Spleen (tissue), 11 donors: Measurements from ENCODE around the gene SERINC3. TPM values are rescaled to one million over a fixed set of nuclear protein-coding genes. Genes with fewer than 3 reads are reported as not detected.

Experiments used
- DNase-seq: peaks from one replicate; pipeline ENCODE4 v3.0.0-alpha.2; 2020
- H3K27ac ChIP-seq, 8 donors: fragments of 200-600 bp; sonication (generic) in 7 of 8; 1 replicate in 4 of 8; 2 replicates in 4 of 8; pipeline versions ENCODE4 v1.5.0 to v1.8.0; 2016 to 2021; ENCODE audit warnings: inconsistent platforms in 4 of 8, mild to moderate bottlenecking in 4 of 8, moderate library complexity in 1 of 8
- H3K27me3 ChIP-seq, 7 donors: fragments of 200-600 bp; sonication (generic) in 6 of 7; replicated peaks in 1 of 7; 1 replicate in 4 of 7; 2 replicates in 3 of 7; pipeline versions ENCODE4 v1.5.0 to v1.8.0; 2016 to 2021; ENCODE audit warnings: inconsistent platforms in 3 of 7, mild to moderate bottlenecking in 1 of 7
- H3K36me3 ChIP-seq, 6 donors: fragments of 200-600 bp; sonication (generic) in 5 of 6; 1 replicate in 4 of 6; 2 replicates in 2 of 6; pipeline versions ENCODE4 v1.5.0 to v1.8.0; 2016 to 2021; ENCODE audit warnings: inconsistent platforms in 2 of 6
- H3K4me1 ChIP-seq, 6 donors: fragments of 200-600 bp; sonication (generic) in 5 of 6; 1 replicate in 3 of 6; 2 replicates in 3 of 6; pipeline versions ENCODE4 v1.5.0 to v1.8.0; 2016 to 2021; ENCODE audit warnings: inconsistent platforms in 3 of 6
- H3K4me3 ChIP-seq, 8 donors: fragments of 200-600 bp; sonication (generic) in 7 of 8; 1 replicate in 4 of 8; 2 replicates in 4 of 8; pipeline versions ENCODE4 v1.5.0 to v1.8.0; 2016 to 2021; ENCODE audit warnings: inconsistent platforms in 4 of 8, mild to moderate bottlenecking in 4 of 8, moderate library complexity in 2 of 8
- H3K9me3 ChIP-seq, 8 donors: fragments of 200-600 bp; sonication (generic) in 7 of 8; 1 replicate in 4 of 8; 2 replicates in 4 of 8; pipeline versions ENCODE4 v1.5.0 to v1.8.0; 2016 to 2021; ENCODE audit warnings: inconsistent platforms in 4 of 8
- POLR2A ChIP-seq, 3 donors: fragments of 450-650 bp; IDR thresholded peaks; one replicate each; pipeline ENCODE4 v1.5.1; 2017; ENCODE audit warnings: antibody characterized with exemption in 3 of 3, mild to moderate bottlenecking in 1 of 3
- POLR2AphosphoS5 ChIP-seq, 3 donors: sonication (generic); formaldehyde crosslinking; IDR thresholded peaks; one replicate each; pipeline ENCODE4 v1.5.1; 2017; ENCODE audit warnings: antibody characterized with exemption in 3 of 3
- WGBS, 5 donors: extraction: QIAGEN DNeasy Blood & Tissue Kit in 3 of 5; methylation state at CpG; one replicate each; pipeline versions ENCODE4 v1.1.5 to v1.1.7; 2013 to 2018; 5-methylcytosine and 5-hydroxymethylcytosine counted together
- intact Hi-C: fragments of 100-400 bp; cut with DNase I; formaldehyde crosslinking; loops from one replicate; pipeline ENCODE4 v1.15.0; 2023; ENCODE audit warnings: low total_unique reads
- polyA plus RNA-seq, 3 donors: library from polyadenylated mRNA; stranded (reverse); fragments of 200-250 nt; gene quantifications; one replicate each; pipeline ENCODE4 v1.2.1, GENCODE V29; 2013
- total RNA-seq, 7 donors: library from RNA; depleted of rRNA in 3 of 7; stranded (reverse); fragments of >200 nt in 3 of 7; fragmentation: NEBNext Ultra II Directional in 4 of 7; extraction: Animal tissue kit (Norgen Biotek cat#: 25700) in 4 of 7; gene quantifications; one replicate each; pipeline versions ENCODE4 v1.1.0 to v1.2.1, GENCODE V29; 2016 to 2021
- TF ChIP-seq, protein P1 (sequence below), 11 experiments: fragments of 200-600 bp in 7 of 11; fragments of 450-650 bp in 4 of 11; sonication (generic) in 4 of 11; IDR thresholded peaks in 8 of 11; conservative IDR thresholded peaks in 3 of 11; 1 replicate in 7 of 11; 2 replicates in 4 of 11; pipeline versions ENCODE4 v1.4.0 to v1.8.0; 2016 to 2021; ENCODE audit warnings: antibody characterized with exemption in 11 of 11, inconsistent platforms in 4 of 11, mild to moderate bottlenecking in 1 of 11
- donor health status: healthy with polysubstance abuse.
- donor health status: DM: no; HTN: no; CAD: no; lungs with moderate emphysema.
- donor health status: DM: no; HTN: no; CAD: no.
- donor health status: Bipolar disorder and iron deficiency.
- donor health status: healthy.
- donor health status: DM: no; HTN: no; CAD: no.
- donor health status: DM: yes; HTN: yes; CAD: no.

The SERINC3 gene
- total and polyA plus RNA-seq, 10 donors = 14.5 to 117 (median 85.5) TPM

DNA sequence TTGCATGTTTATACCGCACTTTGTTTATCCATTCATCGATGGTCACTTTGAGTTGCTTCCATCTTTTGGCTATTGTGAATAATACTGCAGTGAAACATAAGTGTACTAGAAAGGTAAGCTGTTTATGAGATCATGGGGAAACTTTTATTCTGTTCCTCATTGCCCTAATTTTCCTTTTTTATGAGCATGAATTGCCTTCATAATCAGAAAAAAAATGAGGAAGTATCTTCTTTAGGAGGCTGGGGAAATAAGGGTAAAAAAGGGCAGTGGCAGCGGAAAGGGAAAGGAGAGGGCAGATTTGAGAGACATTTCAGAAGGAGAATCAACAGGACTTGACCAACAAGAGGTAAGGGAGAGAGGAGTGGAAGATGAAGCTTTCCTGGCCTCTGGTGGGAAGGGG, 14.3 kb upstream of the SERINC3 start:
- H3K27me3 ChIP-seq = no peaks in the 10 kb centered on the region
- H3K36me3 ChIP-seq = no peaks in the 10 kb centered on the region
- no peaks in the 10 kb centered on the region for H3K9me3 ChIP-seq
- no peak overlapping the region for H3K27ac ChIP-seq
- H3K4me3 ChIP-seq = no peak overlapping the region
- no peak for DNase-seq
- TF ChIP-seq, protein P1, sequence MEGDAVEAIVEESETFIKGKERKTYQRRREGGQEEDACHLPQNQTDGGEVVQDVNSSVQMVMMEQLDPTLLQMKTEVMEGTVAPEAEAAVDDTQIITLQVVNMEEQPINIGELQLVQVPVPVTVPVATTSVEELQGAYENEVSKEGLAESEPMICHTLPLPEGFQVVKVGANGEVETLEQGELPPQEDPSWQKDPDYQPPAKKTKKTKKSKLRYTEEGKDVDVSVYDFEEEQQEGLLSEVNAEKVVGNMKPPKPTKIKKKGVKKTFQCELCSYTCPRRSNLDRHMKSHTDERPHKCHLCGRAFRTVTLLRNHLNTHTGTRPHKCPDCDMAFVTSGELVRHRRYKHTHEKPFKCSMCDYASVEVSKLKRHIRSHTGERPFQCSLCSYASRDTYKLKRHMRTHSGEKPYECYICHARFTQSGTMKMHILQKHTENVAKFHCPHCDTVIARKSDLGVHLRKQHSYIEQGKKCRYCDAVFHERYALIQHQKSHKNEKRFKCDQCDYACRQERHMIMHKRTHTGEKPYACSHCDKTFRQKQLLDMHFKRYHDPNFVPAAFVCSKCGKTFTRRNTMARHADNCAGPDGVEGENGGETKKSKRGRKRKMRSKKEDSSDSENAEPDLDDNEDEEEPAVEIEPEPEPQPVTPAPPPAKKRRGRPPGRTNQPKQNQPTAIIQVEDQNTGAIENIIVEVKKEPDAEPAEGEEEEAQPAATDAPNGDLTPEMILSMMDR (IDR thresholded peaks at IDR 0.05 in 8 of 11, conservative IDR thresholded peaks at IDR 0.05 in 3 of 11) = no peak
- no peak for TF ChIP-seq POLR2A (IDR thresholded peaks at IDR 0.05)
- TF ChIP-seq POLR2AphosphoS5 (IDR thresholded peaks at IDR 0.05) = no peak
- 78 to 92% (median 89%) methylated on average over 3 of the region's 3 CpGs for WGBS, 5 donors
- intact Hi-C loops = no loop called here
- peaks cover 0 to 45% (median 13%) of the 10 kb centered on the region in 6 donors for H3K4me1 ChIP-seq

DNA sequence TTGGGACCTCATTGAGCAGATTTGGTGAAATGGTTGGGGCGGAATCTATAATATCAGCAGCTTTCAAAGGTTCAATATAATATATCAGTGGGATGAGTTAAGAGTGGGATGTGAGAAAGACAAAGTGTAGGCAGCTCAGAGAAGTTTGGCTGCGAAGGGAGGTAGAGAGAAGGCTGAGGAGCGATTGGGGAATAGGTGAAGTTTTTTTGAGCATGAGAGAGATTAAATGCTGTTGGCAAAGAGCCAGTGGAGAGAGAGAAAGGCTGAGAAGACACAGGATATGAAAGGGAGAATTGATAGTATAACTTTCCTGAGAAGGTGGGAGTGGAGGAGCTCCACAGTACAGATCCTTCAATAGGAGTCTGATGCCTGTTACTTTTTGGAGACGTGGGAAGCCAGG, 12.1 kb upstream of the SERINC3 start:
- Histone ChIP-seq H3K9me3 (no peaks in the 10 kb centered on the region), H3K36me3 (no peaks in the 10 kb centered on the region), H3K4me1 (peaks cover 0 to 41% (median 15%) of the 10 kb centered on the region in 6 donors), H3K4me3 (no peak overlapping the region), H3K27me3 (no peaks in the 10 kb centered on the region), H3K27ac (no peak overlapping the region)
- whole genome bisulfite sequencing, 5 donors = 73 to 89% (median 85%) methylated on average over 4 of the region's 4 CpGs
- TF ChIP-seq POLR2A (IDR thresholded peaks at IDR 0.05) (no peak), POLR2AphosphoS5 (IDR thresholded peaks at IDR 0.05) (no peak)
- TF ChIP-seq, protein P1 (IDR thresholded peaks at IDR 0.05 in 8 of 11, conservative IDR thresholded peaks at IDR 0.05 in 3 of 11) = no peak
- no peak for DNase-seq
- intact Hi-C loops = no loop called here

DNA sequence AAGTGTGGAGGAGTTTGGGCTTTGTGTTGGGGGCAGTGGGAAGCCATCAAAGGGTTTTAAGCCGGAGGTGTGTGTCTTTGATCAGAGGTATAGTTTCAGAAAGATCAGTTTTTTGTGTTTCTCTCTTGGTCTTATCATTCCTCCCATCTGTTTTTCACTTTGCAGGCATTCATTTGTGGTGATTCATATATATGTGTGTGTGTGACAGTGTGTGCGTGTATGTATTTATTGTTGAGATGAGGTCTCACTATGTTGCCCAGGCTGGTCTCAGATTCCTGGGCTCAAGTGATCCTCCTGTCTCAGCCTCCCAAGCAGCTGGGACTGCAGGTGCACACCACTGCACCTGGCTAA, 11.1 kb upstream of the SERINC3 start:
- intact Hi-C loops = no loop called here
- Histone ChIP-seq H3K4me1 (peaks cover 0 to 37% (median 15%) of the 10 kb centered on the region in 6 donors), H3K27ac (peak overlapping the region in 3 of 8 donors; percentile 9 to 77 (median 70)), H3K9me3 (no peaks in the 10 kb centered on the region), H3K4me3 (peak overlapping the region in 2 of 8 donors; percentile 72 to 82), H3K27me3 (no peaks in the 10 kb centered on the region), H3K36me3 (no peaks in the 10 kb centered on the region)
- WGBS, 5 donors = 67 to 78% (median 76%) methylated on average over 2 of the region's 2 CpGs
- TF ChIP-seq, protein P1 (IDR thresholded peaks at IDR 0.05 in 8 of 11, conservative IDR thresholded peaks at IDR 0.05 in 3 of 11) = no peak
- no peak for TF ChIP-seq POLR2AphosphoS5 (IDR thresholded peaks at IDR 0.05)
- DNase-seq = no peak

DNA sequence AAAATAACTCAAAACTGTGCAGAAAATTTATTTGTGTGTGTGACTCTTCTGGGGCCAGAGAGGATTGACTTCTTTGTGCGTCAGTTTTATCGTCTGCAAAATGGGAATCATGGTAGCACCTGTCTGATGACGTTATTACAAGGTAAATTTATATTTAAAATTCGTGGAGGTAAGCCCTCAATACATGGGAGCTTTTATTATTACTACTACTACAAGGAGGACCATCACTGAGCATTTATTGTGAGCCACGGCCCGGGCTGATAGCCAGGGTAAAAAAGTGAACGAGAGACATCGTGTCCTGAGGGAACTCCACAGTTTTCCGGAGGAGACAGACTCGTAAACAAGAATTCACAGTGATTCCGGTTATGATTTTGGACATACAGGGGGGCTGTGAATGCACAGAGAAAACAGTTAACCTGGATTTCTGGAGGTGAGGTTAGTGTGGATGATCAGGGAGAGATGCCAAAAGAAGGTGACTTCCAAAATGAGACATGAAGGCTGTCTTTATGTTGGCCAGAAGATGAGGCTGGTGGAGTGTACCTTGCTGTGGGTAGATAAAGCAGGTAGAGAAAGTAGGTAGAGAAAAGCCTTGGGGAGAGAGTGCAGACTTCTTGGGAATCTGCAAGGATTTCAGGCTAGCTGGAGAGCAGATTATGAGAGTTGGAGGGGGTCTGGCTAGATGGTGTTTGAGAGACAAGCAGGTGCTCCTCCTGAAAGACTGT, 10.6 kb upstream of the SERINC3 start:
- TF ChIP-seq POLR2A (IDR thresholded peaks at IDR 0.05) (no peak), POLR2AphosphoS5 (IDR thresholded peaks at IDR 0.05) (no peak)
- TF ChIP-seq, protein P1 (IDR thresholded peaks at IDR 0.05 in 8 of 11, conservative IDR thresholded peaks at IDR 0.05 in 3 of 11) = no peak
- intact Hi-C loops = no loop called here
- Histone ChIP-seq H3K27ac (peak overlapping the region in 7 of 8 donors; percentile 68 to 81 (median 77)), H3K4me3 (peak overlapping the region; percentile 63 to 92 (median 70)), H3K4me1 (peaks cover 0 to 37% (median 15%) of the 10 kb centered on the region in 6 donors), H3K9me3 (no peaks in the 10 kb centered on the region), H3K27me3 (no peaks in the 10 kb centered on the region), H3K36me3 (no peaks in the 10 kb centered on the region)
- 33 to 47% (median 37%) methylated on average over 11 of the region's 11 CpGs for WGBS, 5 donors
- no peak for DNase-seq
